ENCODE results near the gene C4orf54. TPM values are rescaled to one million over a fixed set of nuclear protein-coding genes. Genes with fewer than 3 reads are reported as not detected.

The C4orf54 gene
- polyA plus RNA-seq, 1 donor from 2014 or later: not detected

DNA sequence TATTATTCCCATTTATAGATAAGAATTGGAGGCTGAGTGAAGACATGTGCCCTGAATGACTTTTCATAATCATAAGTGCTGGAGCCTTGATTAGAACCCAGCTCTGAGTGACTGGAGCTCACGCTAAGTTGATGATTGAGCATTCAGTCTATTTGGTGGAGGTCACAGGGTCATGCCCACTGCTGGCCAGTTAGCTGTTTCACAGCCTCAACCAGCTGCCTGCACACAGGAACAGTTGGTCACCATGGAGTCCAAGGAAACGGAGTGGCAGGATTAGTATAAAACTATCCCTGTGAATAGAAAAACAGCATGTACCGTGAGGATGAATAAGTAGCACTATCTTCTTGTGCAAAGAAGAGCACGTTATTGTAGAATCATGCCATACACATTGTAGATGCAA is 1.0 kb upstream of the C4orf54 start:
- Histone ChIP-seq H3K9me2 (ENCODE audit: insufficient read depth, low read length) (no peaks in the 10 kb centered on the region), H4K20me1 (ENCODE audit: insufficient read depth) (no peaks in the 10 kb centered on the region), H3K36me3 (ENCODE audit: insufficient read depth, low read length) (no peaks in the 10 kb centered on the region), H3K9me3 (ENCODE audit: low read length) (no peaks in the 10 kb centered on the region), H2AFZ (ENCODE audit: low read depth, low read length) (no peak overlapping the region), H3F3A (ENCODE audit: insufficient read depth, low read length, poor library complexity, severe bottlenecking) (no peaks in the 10 kb centered on the region), H3K27ac (ENCODE audit: low read length) (no peak overlapping the region), H3K4me2 (ENCODE audit: low read length) (no peak overlapping the region), H3K79me2 (replicated peaks; ENCODE audit: insufficient read depth, low read length) (no peaks in the 10 kb centered on the region), H3K9ac (ENCODE audit: low read length) (no peak overlapping the region), H3K27me3 (ENCODE audit: insufficient read depth, low read depth, low read length) (no peaks in the 10 kb centered on the region), H3K4me3 (ENCODE audit: low read length) (no peak overlapping the region)
- TF ChIP-seq POLR2AphosphoS5 (IDR thresholded peaks at IDR 0.05): no peak
- TF ChIP-seq MXI1 (conservative IDR thresholded peaks at IDR 0.05; ENCODE audit: poor library complexity, severe bottlenecking): no peak
- no peak for TF ChIP-seq SMC3 (conservative IDR thresholded peaks at IDR 0.05; ENCODE audit: poor library complexity)
- TF ChIP-seq, protein P1, sequence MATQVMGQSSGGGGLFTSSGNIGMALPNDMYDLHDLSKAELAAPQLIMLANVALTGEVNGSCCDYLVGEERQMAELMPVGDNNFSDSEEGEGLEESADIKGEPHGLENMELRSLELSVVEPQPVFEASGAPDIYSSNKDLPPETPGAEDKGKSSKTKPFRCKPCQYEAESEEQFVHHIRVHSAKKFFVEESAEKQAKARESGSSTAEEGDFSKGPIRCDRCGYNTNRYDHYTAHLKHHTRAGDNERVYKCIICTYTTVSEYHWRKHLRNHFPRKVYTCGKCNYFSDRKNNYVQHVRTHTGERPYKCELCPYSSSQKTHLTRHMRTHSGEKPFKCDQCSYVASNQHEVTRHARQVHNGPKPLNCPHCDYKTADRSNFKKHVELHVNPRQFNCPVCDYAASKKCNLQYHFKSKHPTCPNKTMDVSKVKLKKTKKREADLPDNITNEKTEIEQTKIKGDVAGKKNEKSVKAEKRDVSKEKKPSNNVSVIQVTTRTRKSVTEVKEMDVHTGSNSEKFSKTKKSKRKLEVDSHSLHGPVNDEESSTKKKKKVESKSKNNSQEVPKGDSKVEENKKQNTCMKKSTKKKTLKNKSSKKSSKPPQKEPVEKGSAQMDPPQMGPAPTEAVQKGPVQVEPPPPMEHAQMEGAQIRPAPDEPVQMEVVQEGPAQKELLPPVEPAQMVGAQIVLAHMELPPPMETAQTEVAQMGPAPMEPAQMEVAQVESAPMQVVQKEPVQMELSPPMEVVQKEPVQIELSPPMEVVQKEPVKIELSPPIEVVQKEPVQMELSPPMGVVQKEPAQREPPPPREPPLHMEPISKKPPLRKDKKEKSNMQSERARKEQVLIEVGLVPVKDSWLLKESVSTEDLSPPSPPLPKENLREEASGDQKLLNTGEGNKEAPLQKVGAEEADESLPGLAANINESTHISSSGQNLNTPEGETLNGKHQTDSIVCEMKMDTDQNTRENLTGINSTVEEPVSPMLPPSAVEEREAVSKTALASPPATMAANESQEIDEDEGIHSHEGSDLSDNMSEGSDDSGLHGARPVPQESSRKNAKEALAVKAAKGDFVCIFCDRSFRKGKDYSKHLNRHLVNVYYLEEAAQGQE (IDR thresholded peaks at IDR 0.05; ENCODE audit: borderline replicate concordance): no peak
- no peak for TF ChIP-seq TAF1 (IDR thresholded peaks at IDR 0.05; ENCODE audit: low read depth)
- no peak for TF ChIP-seq EP300 (conservative IDR thresholded peaks at IDR 0.05; ENCODE audit: poor library complexity, severe bottlenecking)
- TF ChIP-seq, protein P2, sequence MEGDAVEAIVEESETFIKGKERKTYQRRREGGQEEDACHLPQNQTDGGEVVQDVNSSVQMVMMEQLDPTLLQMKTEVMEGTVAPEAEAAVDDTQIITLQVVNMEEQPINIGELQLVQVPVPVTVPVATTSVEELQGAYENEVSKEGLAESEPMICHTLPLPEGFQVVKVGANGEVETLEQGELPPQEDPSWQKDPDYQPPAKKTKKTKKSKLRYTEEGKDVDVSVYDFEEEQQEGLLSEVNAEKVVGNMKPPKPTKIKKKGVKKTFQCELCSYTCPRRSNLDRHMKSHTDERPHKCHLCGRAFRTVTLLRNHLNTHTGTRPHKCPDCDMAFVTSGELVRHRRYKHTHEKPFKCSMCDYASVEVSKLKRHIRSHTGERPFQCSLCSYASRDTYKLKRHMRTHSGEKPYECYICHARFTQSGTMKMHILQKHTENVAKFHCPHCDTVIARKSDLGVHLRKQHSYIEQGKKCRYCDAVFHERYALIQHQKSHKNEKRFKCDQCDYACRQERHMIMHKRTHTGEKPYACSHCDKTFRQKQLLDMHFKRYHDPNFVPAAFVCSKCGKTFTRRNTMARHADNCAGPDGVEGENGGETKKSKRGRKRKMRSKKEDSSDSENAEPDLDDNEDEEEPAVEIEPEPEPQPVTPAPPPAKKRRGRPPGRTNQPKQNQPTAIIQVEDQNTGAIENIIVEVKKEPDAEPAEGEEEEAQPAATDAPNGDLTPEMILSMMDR (IDR thresholded peaks at IDR 0.05; ENCODE audit: poor library complexity, severe bottlenecking): no peak
- TF ChIP-seq EZH2 (IDR thresholded peaks at IDR 0.05; ENCODE audit: borderline replicate concordance, insufficient read depth, low read length, poor library complexity, severe bottlenecking): no peak
- TF ChIP-seq RAD21 (conservative IDR thresholded peaks at IDR 0.05): no peak

DNA sequence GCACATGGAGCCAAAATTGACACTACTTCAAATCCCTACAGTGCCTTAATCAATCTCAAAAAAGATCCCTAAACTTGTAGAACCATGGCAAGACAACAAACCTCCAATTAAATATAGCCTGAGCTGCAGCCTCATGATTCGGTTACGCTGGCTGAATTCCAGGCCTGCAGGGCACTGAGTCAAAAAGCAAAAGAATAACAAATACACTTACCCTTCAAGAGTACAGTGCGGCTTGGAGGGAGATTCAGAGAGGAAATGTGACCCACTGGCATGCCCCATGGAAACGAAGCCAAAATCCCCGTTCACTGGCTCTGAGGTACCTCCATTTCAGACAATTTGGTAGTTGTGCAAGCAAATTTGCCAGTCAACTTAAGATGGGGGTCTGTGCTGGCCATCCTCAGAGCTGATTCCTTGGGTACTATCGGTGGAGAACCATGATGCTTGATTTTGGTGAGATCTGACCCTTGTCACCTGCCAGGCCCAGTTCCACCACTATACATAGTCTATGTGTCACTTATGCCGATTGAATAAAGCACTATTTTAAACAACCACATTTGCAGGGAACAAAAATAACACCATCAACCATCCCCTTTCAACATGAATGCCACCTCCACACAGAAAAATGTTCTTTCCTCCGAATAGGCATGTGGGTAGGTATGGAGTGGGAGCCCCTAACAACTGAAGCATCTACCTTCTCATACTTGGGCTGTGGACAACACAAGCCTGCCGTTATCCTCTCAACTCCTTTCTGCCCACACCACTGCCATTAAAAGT is 2.1 kb downstream of the C4orf54 start:
- Histone ChIP-seq H3K36me3 (ENCODE audit: insufficient read depth, low read length) (no peaks in the 10 kb centered on the region), H3F3A (ENCODE audit: insufficient read depth, low read length, poor library complexity, severe bottlenecking) (no peaks in the 10 kb centered on the region), H4K20me1 (ENCODE audit: insufficient read depth) (no peaks in the 10 kb centered on the region), H2AFZ (ENCODE audit: low read depth, low read length) (no peak overlapping the region), H3K27ac (ENCODE audit: low read length) (no peak overlapping the region), H3K27me3 (ENCODE audit: insufficient read depth, low read depth, low read length) (no peaks in the 10 kb centered on the region), H3K4me2 (ENCODE audit: low read length) (no peak overlapping the region), H3K9ac (ENCODE audit: low read length) (no peak overlapping the region), H3K79me2 (replicated peaks; ENCODE audit: insufficient read depth, low read length) (no peaks in the 10 kb centered on the region), H3K9me2 (ENCODE audit: insufficient read depth, low read length) (no peaks in the 10 kb centered on the region), H3K4me3 (ENCODE audit: low read length) (no peak overlapping the region), H3K9me3 (ENCODE audit: low read length) (no peaks in the 10 kb centered on the region)
- TF ChIP-seq SMC3 (conservative IDR thresholded peaks at IDR 0.05; ENCODE audit: poor library complexity): no peak
- no peak for TF ChIP-seq POLR2AphosphoS5 (IDR thresholded peaks at IDR 0.05)
- no peak for TF ChIP-seq RAD21 (conservative IDR thresholded peaks at IDR 0.05)
- TF ChIP-seq EP300 (conservative IDR thresholded peaks at IDR 0.05; ENCODE audit: poor library complexity, severe bottlenecking): no peak
- no peak for TF ChIP-seq EZH2 (IDR thresholded peaks at IDR 0.05; ENCODE audit: borderline replicate concordance, insufficient read depth, low read length, poor library complexity, severe bottlenecking)
- TF ChIP-seq, protein P2 (IDR thresholded peaks at IDR 0.05; ENCODE audit: poor library complexity, severe bottlenecking): no peak
- no peak for TF ChIP-seq MXI1 (conservative IDR thresholded peaks at IDR 0.05; ENCODE audit: poor library complexity, severe bottlenecking)
- no peak for TF ChIP-seq TAF1 (IDR thresholded peaks at IDR 0.05; ENCODE audit: low read depth)
- TF ChIP-seq, protein P1 (IDR thresholded peaks at IDR 0.05; ENCODE audit: borderline replicate concordance): no peak
